Measurements from ENCODE around the gene TFB1M.

The TFB1M gene

GRCh38 chr6:155328074-155328538 lies 13.8 kb upstream of the TFB1M start:
- Mint-ChIP-seq H3K4me1 (peaks cover 23% of the 10 kb centered on the region), H3K27me3 (ENCODE audit: low read depth, poor library complexity) (no peaks in the 10 kb centered on the region), H3K9me3 (no peaks in the 10 kb centered on the region), H3K4me3 (no peak overlapping the region), H3K27ac (no peak overlapping the region), H3K36me3 (ENCODE audit: low read depth) (no peaks in the 10 kb centered on the region)
- DNase-seq = no peak
- no peak for TF ChIP-seq CTCF (IDR thresholded peaks at IDR 0.05)

- peak; percentile 77 for TF ChIP-seq CTCF (IDR thresholded peaks at IDR 0.05)
- Mint-ChIP-seq H3K4me3 (no peak overlapping the region), H3K4me1 (peaks cover 21% of the 10 kb centered on the region), H3K9me3 (no peaks in the 10 kb centered on the region), H3K36me3 (ENCODE audit: low read depth) (no peaks in the 10 kb centered on the region), H3K27me3 (ENCODE audit: low read depth, poor library complexity) (no peaks in the 10 kb centered on the region), H3K27ac (no peak overlapping the region)
- peak; percentile 71 for DNase-seq
Observed at GRCh38 chr6:155327326-155328073, 13.2 kb upstream of the TFB1M start.

- no peak for DNase-seq
- Mint-ChIP-seq H3K27me3 (ENCODE audit: low read depth, poor library complexity) (no peaks in the 10 kb centered on the region), H3K36me3 (ENCODE audit: low read depth) (no peaks in the 10 kb centered on the region), H3K27ac (no peak overlapping the region), H3K9me3 (no peaks in the 10 kb centered on the region), H3K4me3 (no peak overlapping the region), H3K4me1 (peaks cover 21% of the 10 kb centered on the region)
- no peak for TF ChIP-seq CTCF (IDR thresholded peaks at IDR 0.05)
Observed at GRCh38 chr6:155325700-155326516, 11.6 kb upstream of the TFB1M start.

GRCh38 chr6:155324993-155325392 lies 10.7 kb upstream of the TFB1M start:
- Mint-ChIP-seq H3K27ac (no peak overlapping the region), H3K9me3 (peaks cover under 1% of the 10 kb centered on the region), H3K4me1 (peaks cover 21% of the 10 kb centered on the region), H3K27me3 (ENCODE audit: low read depth, poor library complexity) (no peaks in the 10 kb centered on the region), H3K36me3 (ENCODE audit: low read depth) (no peaks in the 10 kb centered on the region), H3K4me3 (no peak overlapping the region)
- TF ChIP-seq CTCF (IDR thresholded peaks at IDR 0.05) = no peak
- no peak for DNase-seq

GRCh38 chr6:155324172-155324571 lies 9.9 kb upstream of the TFB1M start:
- no peak overlapping the region for H3K4me3 Mint-ChIP-seq
- peaks cover 18% of the 10 kb centered on the region for H3K4me1 Mint-ChIP-seq
- H3K36me3 Mint-ChIP-seq (ENCODE audit: low read depth) = no peaks in the 10 kb centered on the region
- H3K9me3 Mint-ChIP-seq = peaks cover 7% of the 10 kb centered on the region
- TF ChIP-seq CTCF (IDR thresholded peaks at IDR 0.05) = no peak
- H3K27ac Mint-ChIP-seq = no peak overlapping the region
- no peaks in the 10 kb centered on the region for H3K27me3 Mint-ChIP-seq (ENCODE audit: low read depth, poor library complexity)
- no peak for DNase-seq
